H9 (cell line): Measurements from ENCODE around the gene ZNF747. TPM values are rescaled to one million over a fixed set of nuclear protein-coding genes. Genes with fewer than 3 reads are reported as not detected.

ENCODE experiments used
- DNase-seq: peaks from one replicate; pipeline ENCODE4 v3.0.0-alpha.2; 2017
- H2AFZ ChIP-seq: one replicate; pipeline ENCODE4 v1.6.1; 2013; ENCODE audit warnings: mild to moderate bottlenecking, low read length, control low read depth, moderate library complexity
- H2AK5ac ChIP-seq: 2 replicates; pipeline ENCODE4 v1.6.1; 2013; ENCODE audit warnings: low read length, control low read depth, mixed read lengths; ENCODE audit not compliant: insufficient read length
- H2BK120ac ChIP-seq: one replicate; pipeline ENCODE4 v1.6.1; 2013; ENCODE audit warnings: low read depth, mild to moderate bottlenecking, low read length, control low read depth, inconsistent platforms; ENCODE audit not compliant: poor library complexity, severe bottlenecking
- H2BK12ac ChIP-seq: 2 replicates; pipeline ENCODE4 v1.6.1; 2013; ENCODE audit warnings: low read length, control low read depth, mixed read lengths, low read depth; ENCODE audit not compliant: insufficient read length
- H2BK15ac ChIP-seq: 2 replicates; pipeline ENCODE4 v1.6.1; 2013; ENCODE audit warnings: low read depth, low read length, control low read depth
- H2BK20ac ChIP-seq: one replicate; pipeline ENCODE4 v1.6.1; 2013; ENCODE audit warnings: low read depth, mild to moderate bottlenecking, low read length, control low read depth, inconsistent platforms; ENCODE audit not compliant: poor library complexity, severe bottlenecking
- H2BK5ac ChIP-seq: 2 replicates; pipeline ENCODE4 v1.6.1; 2013; ENCODE audit warnings: low read length, control low read depth, mixed read lengths; ENCODE audit not compliant: insufficient read length
- H3K14ac ChIP-seq: 2 replicates; pipeline ENCODE4 v1.6.1; 2013; ENCODE audit warnings: low read length, control low read depth; ENCODE audit not compliant: insufficient read depth
- H3K18ac ChIP-seq: 2 replicates; pipeline ENCODE4 v1.6.1; 2013; ENCODE audit warnings: low read depth, mild to moderate bottlenecking, mixed read lengths, low read length, control low read depth; ENCODE audit not compliant: insufficient read length
- H3K23ac ChIP-seq: 2 replicates; pipeline ENCODE4 v1.6.1; 2013; ENCODE audit warnings: low read length, control low read depth, mixed read lengths, low read depth; ENCODE audit not compliant: insufficient read length
- H3K23me2 ChIP-seq: 2 replicates; pipeline ENCODE4 v1.6.1; 2013; ENCODE audit warnings: low read depth, mild to moderate bottlenecking, mixed read lengths, low read length, control low read depth; ENCODE audit not compliant: insufficient read length, poor library complexity, severe bottlenecking
- H3K27ac ChIP-seq: 2 replicates; pipeline ENCODE4 v1.5.1; 2013; ENCODE audit warnings: low read length, control low read depth, mixed read lengths, low read depth; ENCODE audit not compliant: insufficient read length
- H3K27me3 ChIP-seq: 2 replicates; pipeline ENCODE4 v1.6.1; 2013; ENCODE audit warnings: low read length, control low read depth, inconsistent platforms; ENCODE audit not compliant: insufficient read depth
- H3K4ac ChIP-seq: 2 replicates; pipeline ENCODE4 v1.6.1; 2013; ENCODE audit warnings: low read depth, mild to moderate bottlenecking, control low read depth, inconsistent platforms, low read length, moderate library complexity
- H3K4me1 ChIP-seq: 2 replicates; pipeline ENCODE4 v1.6.1; 2013; ENCODE audit warnings: low read length, control low read depth, inconsistent platforms; ENCODE audit not compliant: insufficient read depth
- H3K4me2 ChIP-seq: 2 replicates; pipeline ENCODE4 v1.6.1; 2013; ENCODE audit warnings: low read length, control low read depth, mixed read lengths; ENCODE audit not compliant: insufficient read length, insufficient read depth
- H3K56ac ChIP-seq: 2 replicates; pipeline ENCODE4 v1.6.1; 2013; ENCODE audit warnings: low read depth, mild to moderate bottlenecking, mixed read lengths, low read length, control low read depth; ENCODE audit not compliant: insufficient read length
- H3K79me1 ChIP-seq: 2 replicates; pipeline ENCODE4 v1.6.1; 2013; ENCODE audit warnings: low read depth, mild to moderate bottlenecking, moderate library complexity, low read length, control low read depth, inconsistent platforms; ENCODE audit not compliant: insufficient read depth, poor library complexity, severe bottlenecking
- H3K79me2 ChIP-seq: 2 replicates; pipeline ENCODE4 v1.6.1; 2013; ENCODE audit warnings: low read length, control low read depth, inconsistent platforms; ENCODE audit not compliant: insufficient read depth
- H3K9ac ChIP-seq: 2 replicates; pipeline ENCODE4 v1.6.1; 2013; ENCODE audit warnings: low read length, control low read depth, mixed read lengths; ENCODE audit not compliant: insufficient read length; ENCODE audit errors: extremely low read depth
- H3K9me3 ChIP-seq: one replicate; pipeline ENCODE4 v1.6.1; 2013; ENCODE audit warnings: low read depth, low read length, inconsistent platforms; ENCODE audit not compliant: control insufficient read depth
- H3T11ph ChIP-seq: one replicate; pipeline ENCODE4 v1.6.1; 2013; ENCODE audit warnings: mild to moderate bottlenecking, low read length, control low read depth, inconsistent platforms
- H4K20me1 ChIP-seq: one replicate; pipeline ENCODE4 v1.6.1; 2013; ENCODE audit not compliant: control insufficient read depth, insufficient read length, insufficient read depth
- H4K5ac ChIP-seq: 2 replicates; pipeline ENCODE4 v1.6.1; 2013; ENCODE audit warnings: low read depth, mild to moderate bottlenecking, mixed read lengths, low read length, control low read depth; ENCODE audit not compliant: insufficient read length
- H4K8ac ChIP-seq: replicated peaks from 2 replicates; pipeline ENCODE4 v1.6.1; 2013; ENCODE audit warnings: low read length, control low read depth, mixed read lengths, low read depth; ENCODE audit not compliant: insufficient read length
- H4K91ac ChIP-seq: 2 replicates; pipeline ENCODE4 v1.6.1; 2013; ENCODE audit warnings: low read depth, mild to moderate bottlenecking, moderate library complexity, mixed read lengths, low read length, control low read depth; ENCODE audit not compliant: insufficient read length
- H3K27ac Mint-ChIP-seq, 3 experiments: 2 replicates in 2 of 3; 3 replicates in 1 of 3; pipeline ENCODE4 v1.8.0; 2020 to 2021; ENCODE audit warnings: mixed read lengths in 3 of 3, mild to moderate bottlenecking in 1 of 3, moderate library complexity in 1 of 3
- H3K27me3 Mint-ChIP-seq: 2 replicates; pipeline ENCODE4 v1.8.0; 2021; ENCODE audit warnings: low read depth, mild to moderate bottlenecking, moderate library complexity, mixed read lengths
- H3K36me3 Mint-ChIP-seq, 3 experiments: 2 replicates in 2 of 3; 3 replicates in 1 of 3; pipeline ENCODE4 v1.8.0; 2020 to 2021; ENCODE audit warnings: low read depth in 3 of 3, mixed read lengths in 3 of 3; ENCODE audit not compliant: insufficient read depth in 1 of 3
- H3K4me1 Mint-ChIP-seq, 2 experiments: 2 replicates each; pipeline ENCODE4 v1.8.0; 2020; ENCODE audit warnings: mixed read lengths in 2 of 2
- H3K4me3 Mint-ChIP-seq, 2 experiments: 2 replicates in 1 of 2; 3 replicates in 1 of 2; pipeline ENCODE4 v1.8.0; 2020 to 2021; ENCODE audit warnings: mild to moderate bottlenecking in 2 of 2, mixed read lengths in 2 of 2, moderate library complexity in 1 of 2
- H3K9me3 Mint-ChIP-seq, 2 experiments: 2 replicates in 1 of 2; 3 replicates in 1 of 2; pipeline ENCODE4 v1.8.0; 2020; ENCODE audit warnings: mild to moderate bottlenecking in 2 of 2, mixed read lengths in 2 of 2, moderate library complexity in 1 of 2
- WGBS: extraction: QIAGEN DNeasy Blood & Tissue Kit; methylation state at CpG from one replicate; pipeline ENCODE4 v1.1.7; 2013; ENCODE audit warnings: missing lambda C conversion rate, low lambda C conversion rate, mixed read lengths; ENCODE audit not compliant: insufficient read length; ENCODE audit errors: extremely low coverage; 5-methylcytosine and 5-hydroxymethylcytosine counted together
- total RNA-seq: library from RNA; stranded (reverse); gene quantifications from 2 replicates; pipeline ENCODE4 v1.2.1, GENCODE V29; 2021
- TF ChIP-seq, protein P1 (sequence below): fragments of 200-600 bp; sonication (generic); conservative IDR thresholded peaks from 3 replicates; pipeline ENCODE4 v1.8.0; 2021; ENCODE audit warnings: antibody characterized with exemption, mild to moderate bottlenecking

The ZNF747 gene
- total RNA-seq, 1 experiment from 2014 or later, result 18.4 TPM

DNA sequence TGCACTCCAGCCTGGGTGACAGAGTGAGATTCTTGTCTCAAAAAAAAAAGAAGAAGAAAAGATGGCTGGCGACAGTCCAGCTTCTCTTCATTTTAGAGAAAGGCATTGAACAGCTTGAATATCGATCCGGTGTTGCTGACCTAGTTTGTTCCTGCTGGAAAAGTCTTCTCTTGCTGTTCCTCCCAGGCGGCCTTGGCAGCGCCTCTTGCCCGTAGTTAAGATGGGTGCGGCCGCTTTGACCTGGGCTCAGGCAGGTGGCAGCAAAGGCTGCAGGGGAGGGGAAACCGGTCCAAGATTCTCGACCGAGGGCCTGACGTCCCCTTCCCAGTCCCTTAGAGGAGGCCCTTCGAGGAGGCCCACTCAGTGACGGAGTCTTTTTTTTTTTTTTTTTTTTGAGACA is 27.4 kb upstream of the ZNF747 start:
- Histone ChIP-seq H3T11ph (no peak overlapping the region), H2AFZ (no peak overlapping the region), H4K20me1 (no peaks in the 10 kb centered on the region), H2BK120ac (no peak overlapping the region), H3K9me3 (no peaks in the 10 kb centered on the region), H3K27ac (no peak overlapping the region), H3K4me1 (no peaks in the 10 kb centered on the region), H3K27me3 (no peaks in the 10 kb centered on the region), H3K79me1 (no peaks in the 10 kb centered on the region), H3K23me2 (peaks cover 8% of the 10 kb centered on the region), H4K8ac (no peak overlapping the region), H3K23ac (no peak overlapping the region), H2BK15ac (no peak overlapping the region), H2AK5ac (no peak overlapping the region), H3K4ac (no peak overlapping the region), H4K5ac (no peak overlapping the region), H2BK5ac (no peak overlapping the region), H3K18ac (no peak overlapping the region), H3K79me2 (no peaks in the 10 kb centered on the region), H4K91ac (no peak overlapping the region), H3K9ac (no peak overlapping the region), H3K56ac (no peak overlapping the region), H3K4me2 (no peak overlapping the region), H2BK12ac (no peak overlapping the region), H2BK20ac (no peak overlapping the region), H3K14ac (no peak overlapping the region)
- TF ChIP-seq, protein P1, sequence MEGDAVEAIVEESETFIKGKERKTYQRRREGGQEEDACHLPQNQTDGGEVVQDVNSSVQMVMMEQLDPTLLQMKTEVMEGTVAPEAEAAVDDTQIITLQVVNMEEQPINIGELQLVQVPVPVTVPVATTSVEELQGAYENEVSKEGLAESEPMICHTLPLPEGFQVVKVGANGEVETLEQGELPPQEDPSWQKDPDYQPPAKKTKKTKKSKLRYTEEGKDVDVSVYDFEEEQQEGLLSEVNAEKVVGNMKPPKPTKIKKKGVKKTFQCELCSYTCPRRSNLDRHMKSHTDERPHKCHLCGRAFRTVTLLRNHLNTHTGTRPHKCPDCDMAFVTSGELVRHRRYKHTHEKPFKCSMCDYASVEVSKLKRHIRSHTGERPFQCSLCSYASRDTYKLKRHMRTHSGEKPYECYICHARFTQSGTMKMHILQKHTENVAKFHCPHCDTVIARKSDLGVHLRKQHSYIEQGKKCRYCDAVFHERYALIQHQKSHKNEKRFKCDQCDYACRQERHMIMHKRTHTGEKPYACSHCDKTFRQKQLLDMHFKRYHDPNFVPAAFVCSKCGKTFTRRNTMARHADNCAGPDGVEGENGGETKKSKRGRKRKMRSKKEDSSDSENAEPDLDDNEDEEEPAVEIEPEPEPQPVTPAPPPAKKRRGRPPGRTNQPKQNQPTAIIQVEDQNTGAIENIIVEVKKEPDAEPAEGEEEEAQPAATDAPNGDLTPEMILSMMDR, result no peak
- Mint-ChIP-seq H3K4me1 (peaks cover 8 to 25% of the 10 kb centered on the region in 2 experiments), H3K4me3 (no peak overlapping the region), H3K9me3 (no peaks in the 10 kb centered on the region), H3K27ac (no peak overlapping the region), H3K27me3 (peaks cover 9% of the 10 kb centered on the region), H3K36me3 (no peaks in the 10 kb centered on the region; a peak in 1 of 7 replicates)
- DNase-seq, result no peak
- WGBS, result no CpG with 5 or more reads among the region's 14 CpGs
